ENCODE results near the gene APBB2. TPM values are rescaled to one million over a fixed set of nuclear protein-coding genes. Genes with fewer than 3 reads are reported as not detected.
"Not testable (repeated sequence)": the region's sequence is repeated elsewhere in the genome, so short reads cannot be mapped to it uniquely, and the experiment has no call there.

Gene APBB2
- total RNA-seq, 1 donor = 3.7 TPM

- Histone ChIP-seq H3K4me3 (ENCODE audit: low read length) (no peak overlapping the region), H3K27me3 (ENCODE audit: insufficient read depth, low read length) (no peaks in the 10 kb centered on the region), H3K4me1 (ENCODE audit: insufficient read depth, low read length) (no peaks in the 10 kb centered on the region), H3K9me3 (ENCODE audit: low read depth, low read length) (no peaks in the 10 kb centered on the region)
Observed at GRCh38 chr4:41072021-41072777, 142.1 kb downstream of the APBB2 start.

- H3K9me3 ChIP-seq (ENCODE audit: low read depth, low read length) = no peaks in the 10 kb centered on the region
Observed at GRCh38 chr4:41070516-41071281, 143.6 kb downstream of the APBB2 start.

GRCh38 chr4:41069838-41070237 lies 144.5 kb downstream of the APBB2 start:
- no peaks in the 10 kb centered on the region for H3K9me3 ChIP-seq (ENCODE audit: low read depth, low read length)
- no peaks in the 10 kb centered on the region for H3K27me3 ChIP-seq (ENCODE audit: insufficient read depth, low read length)
- H3K4me1 ChIP-seq (ENCODE audit: insufficient read depth, low read length) = no peaks in the 10 kb centered on the region
- no peak overlapping the region for H3K4me3 ChIP-seq (ENCODE audit: low read length)

More at GRCh38 chr4:41070516-41071281, 143.6 kb downstream of the APBB2 start:
- no peaks in the 10 kb centered on the region for H3K27me3 ChIP-seq (ENCODE audit: insufficient read depth, low read length)
- H3K4me3 ChIP-seq (ENCODE audit: low read length) = no peak overlapping the region
- no peaks in the 10 kb centered on the region for H3K4me1 ChIP-seq (ENCODE audit: insufficient read depth, low read length)

- Histone ChIP-seq H3K9me3 (ENCODE audit: low read depth, low read length) (no peaks in the 10 kb centered on the region), H3K4me3 (ENCODE audit: low read length) (no peak overlapping the region), H3K27me3 (ENCODE audit: insufficient read depth, low read length) (no peaks in the 10 kb centered on the region), H3K4me1 (ENCODE audit: insufficient read depth, low read length) (no peaks in the 10 kb centered on the region)
Observed at GRCh38 chr4:41069257-41069656, 145.1 kb downstream of the APBB2 start.

GRCh38 chr4:41067369-41067768 lies 147.0 kb downstream of the APBB2 start:
- no peaks in the 10 kb centered on the region for H3K9me3 ChIP-seq (ENCODE audit: low read depth, low read length)
- no peaks in the 10 kb centered on the region for H3K27me3 ChIP-seq (ENCODE audit: insufficient read depth, low read length)
- no peaks in the 10 kb centered on the region for H3K4me1 ChIP-seq (ENCODE audit: insufficient read depth, low read length)
- no peak overlapping the region for H3K4me3 ChIP-seq (ENCODE audit: low read length)

GRCh38 chr4:41066049-41066448 lies 148.3 kb downstream of the APBB2 start:
- no peak overlapping the region for H3K4me3 ChIP-seq (ENCODE audit: low read length)
- no peaks in the 10 kb centered on the region for H3K9me3 ChIP-seq (ENCODE audit: low read depth, low read length)
- no peaks in the 10 kb centered on the region for H3K27me3 ChIP-seq (ENCODE audit: insufficient read depth, low read length)
- no peaks in the 10 kb centered on the region for H3K4me1 ChIP-seq (ENCODE audit: insufficient read depth, low read length)

- H3K4me3 ChIP-seq (ENCODE audit: low read length) = no peak overlapping the region
- H3K27me3 ChIP-seq (ENCODE audit: insufficient read depth, low read length) = no peaks in the 10 kb centered on the region
- no peaks in the 10 kb centered on the region for H3K4me1 ChIP-seq (ENCODE audit: insufficient read depth, low read length)
- no peaks in the 10 kb centered on the region for H3K9me3 ChIP-seq (ENCODE audit: low read depth, low read length)
Observed at GRCh38 chr4:41065434-41066006, 148.8 kb downstream of the APBB2 start.

GRCh38 chr4:41064953-41065352 lies 149.4 kb downstream of the APBB2 start:
- Histone ChIP-seq H3K27me3 (ENCODE audit: insufficient read depth, low read length) (no peaks in the 10 kb centered on the region), H3K4me1 (ENCODE audit: insufficient read depth, low read length) (no peaks in the 10 kb centered on the region), H3K9me3 (ENCODE audit: low read depth, low read length) (no peaks in the 10 kb centered on the region), H3K4me3 (ENCODE audit: low read length) (no peak overlapping the region)

GRCh38 chr4:41061482-41062185 lies 152.7 kb downstream of the APBB2 start:
- H3K4me1 ChIP-seq (ENCODE audit: insufficient read depth, low read length) = no peaks in the 10 kb centered on the region
- no peaks in the 10 kb centered on the region for H3K27me3 ChIP-seq (ENCODE audit: insufficient read depth, low read length)
- H3K9me3 ChIP-seq (ENCODE audit: low read depth, low read length) = no peaks in the 10 kb centered on the region
- H3K4me3 ChIP-seq (ENCODE audit: low read length) = no peak overlapping the region

GRCh38 chr4:41060352-41061334 lies 153.7 kb downstream of the APBB2 start:
- Histone ChIP-seq H3K27me3 (ENCODE audit: insufficient read depth, low read length) (no peaks in the 10 kb centered on the region), H3K4me1 (ENCODE audit: insufficient read depth, low read length) (no peaks in the 10 kb centered on the region), H3K9me3 (ENCODE audit: low read depth, low read length) (no peaks in the 10 kb centered on the region), H3K4me3 (ENCODE audit: low read length) (no peak overlapping the region)

GRCh38 chr4:41059411-41059810 lies 154.9 kb downstream of the APBB2 start:
- H3K4me1 ChIP-seq (ENCODE audit: insufficient read depth, low read length); H3K4me3 ChIP-seq (ENCODE audit: low read length); H3K27me3 ChIP-seq (ENCODE audit: insufficient read depth, low read length); H3K9me3 ChIP-seq (ENCODE audit: low read depth, low read length): not testable (repeated sequence)

GRCh38 chr4:41058426-41058825 lies 155.9 kb downstream of the APBB2 start:
- H3K9me3 ChIP-seq (ENCODE audit: low read depth, low read length) = no peaks in the 10 kb centered on the region
- H3K27me3 ChIP-seq (ENCODE audit: insufficient read depth, low read length) = no peaks in the 10 kb centered on the region
- no peaks in the 10 kb centered on the region for H3K4me1 ChIP-seq (ENCODE audit: insufficient read depth, low read length)
- no peak overlapping the region for H3K4me3 ChIP-seq (ENCODE audit: low read length)

- no peaks in the 10 kb centered on the region for H3K4me1 ChIP-seq (ENCODE audit: insufficient read depth, low read length)
- no peaks in the 10 kb centered on the region for H3K27me3 ChIP-seq (ENCODE audit: insufficient read depth, low read length)
- no peaks in the 10 kb centered on the region for H3K9me3 ChIP-seq (ENCODE audit: low read depth, low read length)
- H3K4me3 ChIP-seq (ENCODE audit: low read length) = no peak overlapping the region
Observed at GRCh38 chr4:41057467-41057866, 156.9 kb downstream of the APBB2 start.

GRCh38 chr4:41052287-41052686 lies 162.1 kb downstream of the APBB2 start:
- Histone ChIP-seq H3K4me3 (ENCODE audit: low read length) (no peak overlapping the region), H3K4me1 (ENCODE audit: insufficient read depth, low read length) (no peaks in the 10 kb centered on the region), H3K27me3 (ENCODE audit: insufficient read depth, low read length) (no peaks in the 10 kb centered on the region), H3K9me3 (ENCODE audit: low read depth, low read length) (no peaks in the 10 kb centered on the region)

Data from mononuclear cell (primary cell).